Bone marrow (tissue), 2 donors: ENCODE data around the gene GLCCI1.

Source experiments
- DNase-seq, 2 donors: peaks; one replicate each; lab custom pipeline; 2025; lab: John Stamatoyannopoulos, UW

The GLCCI1 gene

DNA sequence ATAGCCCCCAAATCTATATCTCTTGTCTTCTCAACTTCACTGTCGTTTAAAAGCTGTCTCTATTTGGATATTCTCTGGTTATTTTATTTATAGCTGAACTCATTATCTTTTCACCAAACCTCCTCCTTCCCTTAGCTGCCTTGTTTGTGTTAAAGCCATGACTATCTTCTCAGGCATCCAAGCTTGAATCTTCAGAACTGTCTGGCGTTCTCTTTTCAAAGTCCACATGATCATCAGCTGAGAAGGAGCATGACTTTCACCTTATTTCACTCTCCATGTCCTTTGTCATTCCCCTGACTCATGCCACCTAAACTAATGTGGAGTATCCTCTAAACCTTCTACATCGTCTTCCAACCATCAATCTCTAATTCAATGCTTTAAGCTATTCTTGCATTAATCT lies 5.7 kb upstream of the GLCCI1 start:
- no peak for DNase-seq

DNA sequence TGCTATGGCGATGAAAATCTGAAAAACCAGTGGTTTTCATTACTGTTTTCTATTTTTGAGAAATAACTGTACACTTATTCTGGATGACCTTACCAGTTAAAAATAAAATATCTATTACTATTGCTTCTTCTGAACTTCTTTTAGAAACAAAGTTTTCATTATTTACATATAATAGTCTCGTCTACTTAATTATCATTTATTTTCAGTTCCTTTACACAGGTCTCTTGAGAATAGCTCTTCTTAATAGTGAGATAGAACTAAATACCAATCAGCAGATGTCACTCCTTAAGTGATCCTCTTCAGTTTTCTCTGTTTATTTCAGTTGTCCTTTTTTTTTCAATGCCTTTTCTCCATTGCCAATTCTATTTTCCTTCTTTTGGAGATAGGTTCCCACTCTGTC lies 4.3 kb upstream of the GLCCI1 start:
- DNase-seq = no peak

DNA sequence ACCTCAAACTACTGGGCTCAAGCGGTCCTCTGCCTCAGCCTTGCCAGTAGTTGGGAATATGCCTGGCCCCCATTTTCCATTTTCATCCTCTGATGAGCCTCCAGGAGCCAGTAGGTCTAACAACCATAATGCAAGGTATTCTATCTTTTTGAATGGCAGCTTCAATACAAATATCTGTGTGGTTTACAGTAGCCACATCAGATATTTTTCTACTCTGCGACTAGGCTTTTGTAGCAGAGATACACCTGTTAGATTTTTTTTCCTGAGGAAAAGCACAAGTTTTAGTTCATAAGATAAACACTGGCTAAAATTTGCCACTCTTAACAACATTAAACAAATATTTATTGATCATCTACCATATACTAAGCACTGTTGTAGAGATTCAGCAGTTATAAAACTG lies 3.9 kb upstream of the GLCCI1 start:
- no peak for DNase-seq

DNA sequence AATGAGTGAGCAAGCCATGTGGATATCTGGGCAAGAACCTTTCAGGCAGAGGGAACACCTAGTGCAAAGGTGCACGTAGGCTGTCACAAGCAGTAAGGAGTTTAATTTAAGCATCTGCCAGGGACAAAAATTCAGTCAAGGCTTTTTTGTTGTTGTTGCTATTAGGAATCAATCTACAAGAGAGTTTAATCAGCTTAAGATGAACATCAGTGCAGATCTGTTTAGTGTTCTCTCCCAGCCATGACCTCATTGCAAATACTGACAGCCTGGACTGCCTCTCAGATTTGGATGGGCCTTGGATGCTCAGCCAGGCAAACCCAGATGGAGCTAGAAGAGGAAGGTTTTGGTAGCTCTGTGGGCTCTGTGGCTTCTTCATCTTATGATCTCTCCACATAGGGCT lies 3.3 kb upstream of the GLCCI1 start:
- DNase-seq = no peak

DNA sequence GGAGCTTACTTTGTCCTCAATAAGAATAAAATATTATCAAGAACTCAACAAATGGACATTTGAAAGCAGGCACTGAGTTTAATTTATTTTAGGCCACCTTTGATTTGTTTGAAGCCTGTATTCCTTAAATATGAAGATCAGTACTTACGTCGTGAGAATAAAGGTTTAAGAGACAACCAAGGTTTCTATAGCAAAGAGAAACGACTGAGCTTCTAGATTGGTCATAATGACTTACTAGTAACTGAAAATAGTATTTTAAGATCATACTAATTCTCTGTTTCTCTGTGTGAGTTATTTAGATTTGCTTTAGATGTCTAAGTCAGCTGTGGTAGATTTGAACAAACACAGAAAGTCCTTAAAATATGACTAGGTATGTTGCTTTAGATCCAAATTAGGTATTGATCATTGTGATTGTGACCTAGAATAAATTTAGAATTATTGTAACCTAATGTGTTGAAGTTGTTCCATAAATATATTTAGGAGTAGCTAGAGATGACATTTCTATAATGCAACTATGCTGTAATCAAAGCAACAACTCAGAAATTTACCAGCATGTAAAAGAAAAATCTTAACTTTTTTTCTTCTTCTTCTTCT lies 2.4 kb upstream of the GLCCI1 start:
- DNase-seq = no peak

DNA sequence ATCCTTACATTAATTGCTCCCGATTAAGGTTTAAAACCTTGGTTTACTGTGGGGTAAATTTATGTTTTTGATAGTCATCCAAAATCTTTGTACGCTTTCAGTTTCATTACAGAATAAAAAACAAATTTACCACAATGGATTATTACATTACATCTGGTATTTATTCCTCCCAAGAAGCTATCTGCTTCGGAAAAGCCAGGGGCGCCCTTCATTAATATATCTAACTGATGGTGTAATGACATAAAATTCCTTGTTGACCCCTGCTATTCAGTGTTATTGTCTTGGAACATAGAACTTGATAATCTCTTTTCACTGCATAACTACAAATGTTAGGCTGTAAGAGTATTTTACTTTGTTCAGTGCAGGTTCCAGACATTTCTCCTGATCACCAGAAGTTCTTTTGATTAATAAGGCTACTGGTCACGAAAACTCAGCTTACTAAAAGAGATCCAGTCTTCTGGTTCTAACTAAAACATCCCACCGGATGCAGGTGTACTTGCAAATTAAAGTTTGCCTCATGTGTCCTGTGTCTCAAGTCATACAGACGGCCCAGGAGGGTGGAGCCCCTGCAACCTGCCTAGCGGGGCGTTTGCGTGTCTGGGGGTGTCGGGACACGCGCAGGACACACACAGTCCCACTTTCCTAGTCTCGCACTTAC lies 581 bp upstream of the GLCCI1 start:
- no peak for DNase-seq

DNA sequence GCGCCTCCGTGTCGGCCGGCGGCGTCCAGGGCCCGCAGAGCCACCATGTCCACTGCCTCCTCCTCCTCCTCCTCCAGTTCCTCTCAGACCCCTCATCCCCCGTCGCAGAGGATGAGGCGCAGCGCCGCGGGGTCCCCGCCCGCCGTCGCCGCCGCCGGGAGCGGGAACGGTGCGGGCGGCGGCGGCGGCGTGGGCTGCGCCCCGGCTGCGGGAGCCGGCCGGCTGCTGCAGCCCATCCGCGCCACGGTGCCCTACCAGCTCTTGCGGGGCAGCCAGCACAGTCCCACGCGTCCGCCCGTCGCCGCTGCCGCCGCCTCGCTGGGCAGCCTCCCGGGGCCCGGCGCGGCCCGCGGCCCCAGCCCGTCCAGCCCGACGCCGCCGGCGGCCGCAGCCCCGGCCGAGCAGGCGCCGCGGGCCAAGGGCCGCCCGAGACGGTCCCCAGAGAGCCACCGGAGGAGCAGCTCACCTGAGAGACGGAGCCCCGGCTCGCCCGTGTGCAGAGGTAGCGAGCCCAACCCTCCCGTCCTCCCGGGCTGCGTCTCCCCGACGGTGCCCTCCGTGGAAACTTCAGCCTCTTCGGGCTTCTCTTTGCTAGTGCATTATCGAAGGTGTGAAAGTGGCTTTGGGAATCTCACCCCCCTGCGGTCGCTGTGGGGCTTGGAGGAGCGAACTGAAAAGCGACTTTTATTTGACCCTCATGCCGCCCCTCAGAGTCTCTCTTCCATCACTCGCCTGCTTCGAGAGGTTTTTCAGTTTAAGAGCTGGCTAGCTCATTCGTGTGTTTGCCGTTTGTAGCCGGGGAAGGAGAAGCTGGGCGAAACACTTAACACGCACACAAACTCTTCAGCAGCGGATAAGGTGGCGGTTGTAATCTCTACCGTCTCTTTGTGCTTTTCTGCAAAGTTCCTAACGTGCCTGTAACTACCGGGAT lies 975 bp downstream of the GLCCI1 start:
- peak; percentile 30 to 33 for DNase-seq

DNA sequence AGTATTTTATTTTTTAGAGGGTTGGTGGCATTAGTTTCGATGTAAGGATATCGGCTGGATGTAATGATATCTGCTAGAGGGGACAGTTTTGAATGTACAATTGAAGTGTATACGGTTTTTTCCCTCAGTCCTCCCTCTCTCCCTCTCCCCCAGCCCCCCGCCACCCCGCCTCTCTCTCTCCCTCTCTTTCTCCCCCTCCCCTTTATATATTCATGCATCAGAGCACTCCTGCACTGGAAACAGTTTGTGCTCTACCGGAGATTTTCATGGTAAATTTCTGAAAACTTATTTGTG lies 1.6 kb downstream of the GLCCI1 start:
- no peak for DNase-seq

DNA sequence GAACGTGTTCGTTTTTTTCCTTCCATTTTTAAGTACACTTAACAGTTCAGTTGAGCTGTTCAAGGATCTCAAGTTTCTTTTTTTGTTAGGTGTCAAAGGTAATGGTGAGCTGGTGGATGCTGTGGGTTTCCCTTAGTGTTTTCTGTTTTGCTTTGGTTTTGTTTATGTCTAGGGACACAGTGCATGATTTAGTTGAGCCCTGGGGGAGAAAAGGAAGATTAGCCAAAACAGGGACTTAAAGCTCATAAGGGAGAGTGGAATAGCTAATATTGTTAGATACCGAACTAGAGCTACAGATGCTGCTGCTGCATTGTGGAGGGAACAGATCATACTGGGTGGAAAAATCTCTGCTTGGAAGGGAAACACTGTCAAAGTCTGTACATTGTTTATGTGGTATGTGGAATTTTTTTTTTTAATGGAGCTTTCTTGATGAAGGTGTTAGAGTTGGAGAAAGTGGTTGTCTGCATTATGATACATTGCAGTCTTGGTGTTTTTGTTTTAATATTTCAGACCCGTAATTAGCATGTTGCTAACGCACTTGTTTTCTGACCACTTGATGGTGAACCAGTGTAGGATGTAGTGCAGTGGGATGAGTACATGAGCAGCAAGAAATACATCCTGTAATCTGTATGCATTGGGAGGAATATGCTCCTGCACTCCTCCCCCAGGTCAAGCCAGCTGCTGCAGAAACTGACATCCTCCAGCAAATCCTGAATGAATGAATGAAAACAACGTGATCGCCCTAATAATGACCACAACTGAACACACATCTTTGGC lies 2.1 kb downstream of the GLCCI1 start:
- DNase-seq = peak in 1 of 2 donors; percentile 10

DNA sequence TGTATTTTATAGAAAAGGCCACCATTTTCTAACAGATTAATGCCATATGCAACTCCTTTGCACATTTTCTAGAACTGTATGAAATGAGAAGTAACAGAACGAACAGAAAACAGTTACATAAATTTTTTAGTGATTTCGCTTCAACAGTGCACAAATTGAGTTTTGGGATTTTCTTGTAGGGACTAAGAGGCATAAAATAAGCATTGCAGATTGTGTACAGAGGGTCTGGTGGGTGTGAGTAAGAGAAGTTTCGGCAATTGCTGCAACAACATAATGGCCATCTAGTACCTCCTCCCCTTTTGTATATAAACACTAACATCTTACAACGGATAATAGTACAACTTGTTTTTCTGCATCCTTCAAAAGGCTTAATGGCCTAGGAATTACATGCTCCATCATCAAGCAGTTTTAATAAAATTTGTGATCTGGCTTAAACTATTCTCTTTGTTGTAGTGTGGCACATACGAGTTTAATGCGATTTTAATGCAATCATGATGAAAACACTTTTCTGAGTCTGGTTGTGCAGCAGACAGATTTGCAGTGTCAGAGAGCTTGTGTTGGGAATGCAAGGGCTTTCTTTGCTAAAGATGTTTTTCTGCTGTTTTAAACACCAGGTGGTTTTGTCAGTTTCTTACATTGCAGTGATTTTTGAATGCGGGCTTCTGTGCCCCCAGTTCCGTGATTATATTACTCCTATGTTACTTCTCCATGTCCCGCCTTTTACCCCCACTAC lies 2.9 kb downstream of the GLCCI1 start:
- no peak for DNase-seq

DNA sequence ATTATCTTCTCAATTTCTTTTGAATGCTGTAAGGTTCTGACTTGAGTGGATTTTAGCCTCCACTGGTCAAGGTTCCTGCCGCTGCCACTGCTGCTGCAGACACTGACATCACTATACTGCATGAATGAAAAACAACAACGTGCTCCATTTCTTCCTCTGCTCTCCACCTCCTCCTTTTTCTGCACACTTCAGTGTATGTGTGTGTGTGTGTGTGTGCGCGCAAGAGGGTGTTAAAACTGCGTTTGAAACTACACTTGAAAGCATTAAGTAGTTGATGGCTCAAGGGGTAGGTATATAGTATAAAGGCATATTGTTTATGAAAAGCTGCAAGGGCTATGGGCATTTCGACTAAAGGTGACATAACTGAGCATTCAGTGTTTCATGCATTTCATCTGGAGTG lies 3.5 kb downstream of the GLCCI1 start:
- no peak for DNase-seq

DNA sequence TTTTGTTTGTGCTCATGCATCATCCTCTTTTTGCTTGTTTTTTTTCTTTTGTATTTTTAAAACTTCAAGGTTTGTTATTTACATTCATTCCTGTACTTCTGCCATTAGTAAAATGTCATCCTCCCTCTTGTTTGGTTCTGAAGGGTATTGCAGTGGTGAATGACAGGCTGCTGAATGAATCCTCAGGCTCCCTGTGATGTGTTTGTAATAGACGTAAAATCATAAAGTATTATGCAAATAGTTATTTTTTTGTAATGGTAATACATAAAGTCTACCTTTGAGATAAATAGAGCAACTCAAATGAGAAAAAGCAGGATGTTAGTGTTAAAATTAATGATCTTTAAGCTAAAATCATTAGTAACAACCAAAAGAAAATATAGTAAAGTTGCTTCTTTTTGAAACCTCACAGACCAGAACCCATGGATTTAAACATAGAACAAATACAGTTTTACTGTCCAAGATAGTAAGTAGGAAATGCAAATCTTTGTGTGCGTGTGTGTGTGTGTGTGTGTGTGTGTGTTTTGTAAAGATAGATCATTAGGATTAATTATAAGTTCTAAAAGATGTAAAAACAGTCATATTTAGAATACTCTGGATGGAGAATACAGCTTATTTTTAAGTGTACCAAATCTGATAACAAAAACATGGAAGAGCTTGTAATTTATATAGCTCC lies 4.5 kb downstream of the GLCCI1 start:
- no peak for DNase-seq

DNA sequence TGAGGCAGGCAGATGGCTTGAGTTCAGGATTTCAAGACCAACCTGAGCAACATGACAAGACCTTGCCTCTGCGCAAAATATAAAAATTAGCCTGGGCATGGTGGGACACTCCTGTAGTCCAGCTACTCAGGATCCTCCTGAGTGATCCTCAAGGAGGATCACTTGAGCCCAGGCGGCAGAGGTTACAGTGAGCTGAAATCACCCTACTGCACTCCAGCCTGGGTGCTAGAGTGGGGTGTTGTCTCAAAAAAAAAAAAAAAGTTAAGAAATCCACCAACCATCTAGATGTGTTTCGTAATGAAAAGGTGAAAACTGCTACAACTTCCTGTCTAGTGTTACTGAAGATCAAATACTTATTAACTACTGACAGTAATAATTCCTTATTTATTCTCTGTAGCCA lies 8.1 kb downstream of the GLCCI1 start:
- no peak for DNase-seq

DNA sequence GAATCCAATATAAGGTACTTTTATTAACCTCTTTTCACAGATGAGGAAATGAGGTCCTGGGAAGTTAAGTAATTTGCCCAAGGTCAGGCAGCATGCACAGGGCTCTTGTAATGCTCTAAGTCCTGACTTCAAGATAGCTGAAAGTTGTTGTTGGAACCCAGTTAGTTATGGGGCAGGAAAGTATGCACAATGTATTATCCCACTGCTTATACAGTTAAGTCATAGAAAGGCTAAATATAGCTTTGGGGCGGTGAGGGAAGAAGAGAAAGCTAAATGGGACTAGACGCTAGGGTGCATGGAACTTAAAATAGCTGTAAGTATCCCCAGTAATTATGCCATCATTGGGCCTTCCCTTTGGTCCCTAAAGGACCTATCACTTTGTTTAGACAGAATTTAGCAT lies 9.2 kb downstream of the GLCCI1 start:
- no peak for DNase-seq

DNA sequence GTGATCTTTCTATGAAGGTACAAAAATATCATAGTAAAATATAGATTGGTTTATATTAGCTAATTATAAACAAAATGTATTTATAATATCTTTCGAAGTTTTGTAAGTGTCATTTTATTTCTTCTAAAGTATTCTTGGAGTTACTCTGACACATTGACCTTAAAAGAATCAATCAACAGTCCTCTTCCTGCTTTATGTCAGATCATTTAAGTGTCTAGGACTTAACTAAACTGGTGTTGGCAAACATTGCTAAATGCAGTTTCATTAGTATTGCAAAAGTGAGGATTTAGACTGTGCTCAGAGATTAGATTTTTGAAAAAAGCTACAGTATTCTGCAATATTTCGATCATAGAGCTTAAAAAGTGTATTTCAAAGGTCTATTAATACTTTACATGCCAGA lies 10.3 kb downstream of the GLCCI1 start:
- no peak for DNase-seq

DNA sequence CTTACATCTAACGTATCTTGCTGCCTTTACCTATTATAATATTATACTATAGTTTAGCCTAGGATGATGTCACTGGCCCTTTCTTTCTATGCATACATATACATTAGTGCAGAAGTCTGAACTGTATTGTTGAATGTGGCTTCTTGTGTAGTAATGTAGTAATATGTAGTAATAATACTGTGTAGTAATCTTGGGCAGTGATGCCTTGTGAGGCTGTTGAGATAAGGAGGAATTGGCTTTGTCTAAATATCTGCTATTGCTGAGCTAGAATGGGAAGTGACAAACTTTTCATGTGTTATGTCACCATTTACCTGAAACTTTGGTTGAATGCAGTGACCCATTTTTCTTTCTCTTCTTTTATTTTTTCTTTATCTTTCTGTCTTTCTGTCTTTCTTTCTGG lies 11.0 kb downstream of the GLCCI1 start:
- no peak for DNase-seq

DNA sequence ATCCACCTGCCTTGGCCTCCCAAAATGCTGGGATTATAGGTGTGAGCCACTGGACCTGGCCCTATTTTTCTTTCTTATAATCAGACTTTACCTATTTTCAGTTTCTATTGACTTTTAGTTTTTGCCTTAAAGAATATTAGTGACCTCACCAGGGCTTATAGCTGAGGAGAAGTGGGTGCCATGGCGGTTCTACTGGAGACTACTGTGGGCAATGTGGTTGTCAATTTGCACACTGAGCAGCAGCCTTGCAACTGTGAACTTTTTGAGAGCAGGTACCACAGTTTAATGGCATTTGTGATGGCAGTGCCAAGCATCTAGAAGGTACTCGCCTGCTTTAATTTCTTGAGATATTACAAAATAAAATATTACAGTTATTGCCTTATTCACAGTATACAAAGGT lies 11.5 kb downstream of the GLCCI1 start:
- no peak for DNase-seq

DNA sequence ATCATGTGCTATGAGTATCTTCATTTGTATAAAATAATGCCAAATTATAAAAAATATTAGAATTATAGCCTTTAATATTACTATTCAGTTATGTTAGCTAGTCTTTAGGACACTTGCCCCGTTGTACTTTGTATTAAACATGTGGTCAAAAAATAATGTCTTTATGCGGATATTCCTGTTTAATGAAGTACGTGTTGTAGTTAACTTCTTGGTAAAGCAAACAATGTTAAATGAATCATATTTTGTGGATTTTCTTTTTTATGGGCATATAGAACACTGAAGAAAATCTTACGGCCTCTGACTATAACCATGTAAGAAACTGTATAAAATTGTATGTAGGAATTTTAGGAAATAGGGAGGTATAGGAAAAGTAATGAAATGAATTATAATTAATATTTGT lies 14.3 kb downstream of the GLCCI1 start:
- no peak for DNase-seq

DNA sequence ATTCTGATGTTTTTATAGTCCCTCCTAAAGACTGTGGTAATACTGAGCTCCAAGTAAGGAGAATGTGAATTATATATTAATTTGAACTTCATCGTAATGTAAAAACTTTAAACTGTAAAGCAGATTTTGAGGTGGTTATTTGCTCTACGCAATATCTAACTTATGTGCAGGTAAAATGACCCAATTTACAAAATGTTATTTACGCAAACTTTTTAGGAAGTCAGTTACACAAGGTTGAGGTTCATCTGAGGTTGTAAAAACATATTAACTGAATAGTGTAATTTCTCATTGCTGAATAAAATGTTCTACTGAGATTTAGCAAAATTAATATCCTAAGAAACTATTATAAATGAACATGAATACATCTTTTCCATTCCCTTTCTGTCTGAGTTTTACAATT lies 15.8 kb downstream of the GLCCI1 start:
- no peak for DNase-seq

DNA sequence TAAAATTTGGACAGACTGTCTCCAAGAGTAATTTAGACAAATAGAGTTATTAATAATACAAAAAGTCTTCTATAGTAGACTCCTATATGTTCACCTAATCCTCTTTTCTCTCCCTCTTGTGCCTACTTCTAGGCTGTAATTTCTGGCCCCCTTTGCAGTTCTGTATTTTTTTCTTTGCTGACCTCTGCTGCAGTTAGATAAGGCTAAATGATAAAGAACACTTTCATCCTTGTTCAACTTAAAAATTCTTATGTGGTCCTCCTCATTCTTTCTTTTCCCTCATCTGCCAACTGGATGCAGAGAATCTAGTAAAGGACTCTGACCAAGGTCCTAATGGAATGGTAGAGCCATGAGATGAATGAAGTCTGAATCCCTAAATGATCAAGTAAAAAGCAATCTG lies 20.1 kb downstream of the GLCCI1 start:
- DNase-seq = no peak

DNA sequence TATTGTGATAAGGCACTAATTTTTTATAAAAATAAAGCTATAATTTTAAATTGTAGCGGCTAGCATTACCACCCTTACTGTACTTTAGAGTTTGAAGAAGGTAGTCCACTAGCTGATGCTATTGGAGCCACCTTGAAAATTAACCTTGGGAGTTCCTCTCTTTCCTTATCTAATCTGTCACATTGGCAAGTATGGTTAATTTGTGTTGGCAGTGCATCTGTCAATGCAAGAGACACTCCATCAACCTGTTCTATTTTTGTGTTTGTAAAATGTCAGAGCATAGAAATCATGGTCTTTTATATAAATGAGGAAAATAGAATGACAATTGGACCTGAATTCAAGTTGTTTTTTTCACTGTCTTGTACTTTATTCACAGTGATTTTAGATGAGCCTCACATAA lies 20.5 kb downstream of the GLCCI1 start:
- no peak for DNase-seq
